K562 (cell line): Measurements from ENCODE around the gene EEFSEC. TPM values are rescaled to one million over a fixed set of nuclear protein-coding genes. Genes with fewer than 3 reads are reported as not detected.

ENCODE experiments used
- ADNP ChIP-seq: fragments of 200-800 bp; sonication (Bioruptor generic); IDR thresholded peaks from 2 replicates; pipeline ENCODE4 v1.6.1; 2016; ENCODE audit warnings: missing genetic modification characterization, missing compliant biosample characterization
- BRF2 ChIP-seq: IDR thresholded peaks from 3 replicates; pipeline ENCODE4 v1.6.1; 2011; ENCODE audit warnings: borderline replicate concordance, mild to moderate bottlenecking; ENCODE audit not compliant: insufficient read length, insufficient read depth
- CHD2 ChIP-seq: IDR thresholded peaks from 2 replicates; pipeline ENCODE4 v1.6.1; 2011; ENCODE audit warnings: low read depth, low read length
- CREBBP ChIP-seq: IDR thresholded peaks from one replicate; pipeline ENCODE4 v1.6.1; 2012; ENCODE audit warnings: low read depth, mild to moderate bottlenecking, control low read depth, inconsistent platforms, low read length
- ELF4 ChIP-seq: fragments of 450-650 bp; formaldehyde crosslinking; IDR thresholded peaks from 2 replicates; pipeline ENCODE4 v1.4.0; 2022; ENCODE audit warnings: missing genetic modification characterization
- ETV1 ChIP-seq: fragments of 450-650 bp; conservative IDR thresholded peaks from 2 replicates; pipeline ENCODE4 v1.6.1; 2016; ENCODE audit warnings: missing genetic modification characterization, control low read depth, low read depth, missing compliant biosample characterization
- GTF2A2 ChIP-seq: IDR thresholded peaks from 2 replicates; pipeline ENCODE4 v1.6.1; 2016; ENCODE audit warnings: mild to moderate bottlenecking, missing genetic modification characterization, missing compliant biosample characterization
- GTF2F1 ChIP-seq: IDR thresholded peaks from 2 replicates; pipeline ENCODE4 v1.6.1; 2011; ENCODE audit warnings: low read depth, low read length, improper control_type of control experiment
- IRF9 ChIP-seq: fragments of 450-650 bp; IDR thresholded peaks from 2 replicates; pipeline ENCODE4 v1.6.1; 2016; ENCODE audit warnings: missing biosample characterization, missing genetic modification characterization
- POLR2AphosphoS5 ChIP-seq: IDR thresholded peaks from 2 replicates; pipeline ENCODE4 v1.6.1; 2011; ENCODE audit warnings: mild to moderate bottlenecking, low read depth, low read length, moderate library complexity; ENCODE audit not compliant: control insufficient read depth, insufficient read depth
- RB1 ChIP-seq: fragments of 450-650 bp; IDR thresholded peaks from 2 replicates; pipeline ENCODE4 v1.6.1; 2017; ENCODE audit warnings: low read depth, mild to moderate bottlenecking
- RFX5 ChIP-seq: IDR thresholded peaks from 2 replicates; pipeline ENCODE4 v1.6.1; 2011; ENCODE audit warnings: low read depth, mild to moderate bottlenecking, improper control_type of control experiment, low read length
- SLC30A9 ChIP-seq: fragments of 250-450 bp; sonication (Bioruptor Pico); IDR thresholded peaks from 2 replicates; pipeline ENCODE4 v1.8.0; 2022; ENCODE audit warnings: mild to moderate bottlenecking, moderate library complexity
- YY1 ChIP-seq, 3 experiments: IDR thresholded peaks; 2 replicates each; pipeline ENCODE4 v1.6.1; 2011; ENCODE audit warnings: low read length in 2 of 3, mild to moderate bottlenecking in 2 of 3, moderate library complexity in 2 of 3, borderline replicate concordance in 1 of 3, control low read depth in 1 of 3, low read depth in 1 of 3; ENCODE audit not compliant: insufficient read depth in 3 of 3, insufficient replicate concordance in 2 of 3, control insufficient read depth in 1 of 3, insufficient read length in 1 of 3; ENCODE audit errors: extremely low read depth in 1 of 3
- ZC3H8 ChIP-seq: fragments of 450-650 bp; IDR thresholded peaks from 2 replicates; pipeline ENCODE4 v1.6.1; 2017
- ZKSCAN8 ChIP-seq: fragments of 200-800 bp; sonication (Bioruptor generic); IDR thresholded peaks from 2 replicates; pipeline ENCODE4 v1.6.1; 2016; ENCODE audit warnings: missing genetic modification characterization, missing compliant biosample characterization
- ZNF316 ChIP-seq: fragments of 450-650 bp; IDR thresholded peaks from 2 replicates; pipeline ENCODE4 v1.6.1; 2016
- ZNF589 ChIP-seq: fragments of 200-800 bp; sonication (Bioruptor generic); IDR thresholded peaks from 2 replicates; pipeline ENCODE4 v1.6.1; 2016; ENCODE audit warnings: low read depth, missing genetic modification characterization, missing compliant biosample characterization
- ZNF644 ChIP-seq: fragments of 200-800 bp; sonication (Bioruptor generic); IDR thresholded peaks from 2 replicates; pipeline ENCODE4 v1.6.1; 2016; ENCODE audit warnings: low read depth, missing genetic modification characterization, missing compliant biosample characterization
- ZNF717 ChIP-seq: fragments of 250-450 bp; sonication (Bioruptor Pico); IDR thresholded peaks from 2 replicates; pipeline ENCODE4 v1.5.0; 2021
- polyA plus RNA-seq, 8 experiments: library from polyadenylated mRNA; depleted of rRNA in 4 of 8; stranded (reverse) in 5 of 8; unstranded in 3 of 8; fragments of >200 nt; fragmentation: Nextera tagmentation in 2 of 8; fragmentation: Illumina TruSeq in 1 of 8; extraction: Ambion mirVana in 2 of 8; extraction: Trizol in 1 of 8; gene quantifications; 2 replicates each; pipeline versions ENCODE4 v1.2.1 to v1.2.3, GENCODE V29; 2011 to 2014; ENCODE audit warnings: inconsistent platforms in 1 of 8, missing spikeins in 1 of 8
- total RNA-seq, 7 experiments: library from RNA; depleted of rRNA in 6 of 7; stranded (reverse); fragments of >200 nt in 6 of 7; fragmentation: Illumina TruSeq in 2 of 7; extraction: Trizol in 2 of 7; gene quantifications; 2 replicates each; pipeline versions ENCODE4 v1.2.1 to v1.2.3, GENCODE V29; 2011 to 2021; ENCODE audit warnings: low replicate concordance in 1 of 7
- TF ChIP-seq, protein P1 (sequence below): sonication (generic); formaldehyde crosslinking; IDR thresholded peaks from 2 replicates; pipeline ENCODE4 v1.8.1; 2022; ENCODE audit warnings: missing genetic modification reagents
- TF ChIP-seq, protein P2 (sequence below): fragments of 200-800 bp; sonication (Bioruptor generic); IDR thresholded peaks from 2 replicates; pipeline ENCODE4 v1.6.1; 2017; ENCODE audit warnings: missing genetic modification characterization, missing compliant biosample characterization
- TF ChIP-seq, protein P3 (sequence below): fragments of 450-650 bp; IDR thresholded peaks from 2 replicates; pipeline ENCODE4 v1.6.1; 2016; ENCODE audit warnings: antibody characterized with exemption

The EEFSEC gene
- total and polyA plus RNA-seq, 9 of the 15 experiments (the other 6 are each of a cell fraction or from before 2014, with no cell fraction given): 0.35 to 11.8 (median 7.7) TPM

GRCh38 chr3:128416578-128417211 lies 263.4 kb downstream of the EEFSEC start (continued):
- TF ChIP-seq, protein P1, sequence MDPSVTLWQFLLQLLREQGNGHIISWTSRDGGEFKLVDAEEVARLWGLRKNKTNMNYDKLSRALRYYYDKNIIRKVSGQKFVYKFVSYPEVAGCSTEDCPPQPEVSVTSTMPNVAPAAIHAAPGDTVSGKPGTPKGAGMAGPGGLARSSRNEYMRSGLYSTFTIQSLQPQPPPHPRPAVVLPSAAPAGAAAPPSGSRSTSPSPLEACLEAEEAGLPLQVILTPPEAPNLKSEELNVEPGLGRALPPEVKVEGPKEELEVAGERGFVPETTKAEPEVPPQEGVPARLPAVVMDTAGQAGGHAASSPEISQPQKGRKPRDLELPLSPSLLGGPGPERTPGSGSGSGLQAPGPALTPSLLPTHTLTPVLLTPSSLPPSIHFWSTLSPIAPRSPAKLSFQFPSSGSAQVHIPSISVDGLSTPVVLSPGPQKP (CRISPR knock-in tag): no peak
- TF ChIP-seq GTF2F1: no peak
- no peak for TF ChIP-seq ZNF589 (CRISPR knock-in tag)
- no peak; the same call in 1 of the 2 replicates for TF ChIP-seq ELF4 (CRISPR knock-in tag)
- TF ChIP-seq ETV1 (tag): no peak
- no peak for TF ChIP-seq CREBBP
- TF ChIP-seq ZNF717 (CRISPR knock-in tag): 0 out of 2 replicates have a peak, but pooled peaks have one; percentile 77
- TF ChIP-seq BRF2: no peak
- TF ChIP-seq ZNF644 (tag): no peak
- TF ChIP-seq CHD2: no peak
- no peak for TF ChIP-seq ZC3H8
- TF ChIP-seq, protein P2, sequence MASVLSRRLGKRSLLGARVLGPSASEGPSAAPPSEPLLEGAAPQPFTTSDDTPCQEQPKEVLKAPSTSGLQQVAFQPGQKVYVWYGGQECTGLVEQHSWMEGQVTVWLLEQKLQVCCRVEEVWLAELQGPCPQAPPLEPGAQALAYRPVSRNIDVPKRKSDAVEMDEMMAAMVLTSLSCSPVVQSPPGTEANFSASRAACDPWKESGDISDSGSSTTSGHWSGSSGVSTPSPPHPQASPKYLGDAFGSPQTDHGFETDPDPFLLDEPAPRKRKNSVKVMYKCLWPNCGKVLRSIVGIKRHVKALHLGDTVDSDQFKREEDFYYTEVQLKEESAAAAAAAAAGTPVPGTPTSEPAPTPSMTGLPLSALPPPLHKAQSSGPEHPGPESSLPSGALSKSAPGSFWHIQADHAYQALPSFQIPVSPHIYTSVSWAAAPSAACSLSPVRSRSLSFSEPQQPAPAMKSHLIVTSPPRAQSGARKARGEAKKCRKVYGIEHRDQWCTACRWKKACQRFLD (CRISPR knock-in tag): peak; percentile 9; the same call in 1 of the 2 replicates
- no peak for TF ChIP-seq RFX5
- no peak for TF ChIP-seq POLR2AphosphoS5
- TF ChIP-seq SLC30A9 (CRISPR knock-in tag): no peak
- peak in 1 of 3 experiments; percentile 81 for TF ChIP-seq YY1 (IDR thresholded peaks at IDR 0.05; ENCODE audit: borderline replicate concordance in 1 of 3, control insufficient read depth in 1 of 3, extremely low read depth in 1 of 3, insufficient read depth in 3 of 3, insufficient read length in 1 of 3, insufficient replicate concordance in 2 of 3, low read depth in 1 of 3, low read length in 2 of 3)
- TF ChIP-seq RB1: no peak
- TF ChIP-seq ZKSCAN8 (CRISPR knock-in tag): no peak; the same call in 1 of the 2 replicates
- no peak for TF ChIP-seq ADNP (tag)
- no peak; the same call in 1 of the 2 replicates for TF ChIP-seq IRF9
- no peak for TF ChIP-seq ZNF316
- TF ChIP-seq, protein P3, sequence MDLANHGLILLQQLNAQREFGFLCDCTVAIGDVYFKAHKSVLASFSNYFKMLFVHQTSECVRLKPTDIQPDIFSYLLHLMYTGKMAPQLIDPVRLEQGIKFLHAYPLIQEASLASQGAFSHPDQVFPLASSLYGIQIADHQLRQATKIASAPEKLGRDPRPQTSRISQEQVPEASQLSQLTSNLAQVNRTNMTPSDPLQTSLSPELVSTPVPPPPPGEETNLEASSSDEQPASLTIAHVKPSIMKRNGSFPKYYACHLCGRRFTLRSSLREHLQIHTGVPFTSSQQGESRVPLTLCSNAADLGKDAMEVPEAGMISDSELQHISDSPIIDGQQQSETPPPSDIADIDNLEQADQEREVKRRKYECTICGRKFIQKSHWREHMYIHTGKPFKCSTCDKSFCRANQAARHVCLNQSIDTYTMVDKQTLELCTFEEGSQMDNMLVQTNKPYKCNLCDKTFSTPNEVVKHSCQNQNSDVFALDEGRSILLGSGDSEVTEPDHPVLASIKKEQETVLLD: no peak
- TF ChIP-seq GTF2A2: no peak
